Body of pancreas (tissue), 4 donors: ENCODE measurements around the gene SYNE3. TPM values are rescaled to one million over a fixed set of nuclear protein-coding genes. Genes with fewer than 3 reads are reported as not detected.

ENCODE experiments used
- ATAC-seq: fragments of 150-250 bp; one replicate; pipeline ENCODE4 v1.9.1; 2016
- DNase-seq, 4 donors: peaks; one replicate each; pipeline ENCODE4 v3.0.0-alpha.2; 2019
- H3K27ac ChIP-seq, 4 donors: fragments of 200-600 bp; sonication (generic); 1 replicate in 3 of 4; 2 replicates in 1 of 4; pipeline versions ENCODE4 v1.5.1 to v1.6.1; 2016 to 2019; ENCODE audit warnings: mild to moderate bottlenecking in 1 of 4, mixed read lengths in 1 of 4, moderate library complexity in 1 of 4
- H3K27me3 ChIP-seq, 2 donors: fragments of 200-600 bp; sonication (generic); one replicate each; pipeline ENCODE4 v1.6.0; 2016; ENCODE audit warnings: mild to moderate bottlenecking in 1 of 2
- H3K36me3 ChIP-seq, 2 donors: fragments of 200-600 bp; sonication (generic); replicated peaks in 1 of 2; 2 replicates each; pipeline ENCODE4 v1.5.1; 2016; ENCODE audit warnings: low read depth in 2 of 2; ENCODE audit not compliant: insufficient read depth in 1 of 2
- H3K4me1 ChIP-seq: fragments of 200-600 bp; sonication (generic); one replicate; pipeline ENCODE4 v1.6.0; 2016
- H3K4me3 ChIP-seq, 2 donors: fragments of 200-600 bp; sonication (generic); 1 replicate in 1 of 2; 2 replicates in 1 of 2; pipeline ENCODE4 v1.5.1; 2016 to 2019
- H3K9me3 ChIP-seq, 3 donors: fragments of 200-600 bp; sonication (generic); 1 replicate in 2 of 3; 2 replicates in 1 of 3; pipeline ENCODE4 v1.5.1; 2016
- CTCF ChIP-seq, 7 experiments: fragments of 450-650 bp in 4 of 7; fragments of 200-600 bp in 3 of 7; sonication (generic) in 3 of 7; IDR thresholded peaks; one replicate each; pipeline ENCODE4 v1.5.1; 2016 to 2019; ENCODE audit warnings: antibody characterized with exemption in 7 of 7
- POLR2A ChIP-seq, 3 donors: fragments of 450-650 bp; IDR thresholded peaks; one replicate each; pipeline ENCODE4 v1.6.1; 2016; ENCODE audit warnings: antibody characterized with exemption in 3 of 3, mild to moderate bottlenecking in 2 of 3
- WGBS, 2 donors: methylation state at CpG; one replicate each; pipeline ENCODE4 v1.1.5; 2017; 5-methylcytosine and 5-hydroxymethylcytosine counted together
- intact Hi-C: fragments of 100-400 bp; cut with DNase I; formaldehyde crosslinking; loops from one replicate; pipeline ENCODE4 v1.15.1; 2023
- total RNA-seq, 2 donors: library from RNA; depleted of rRNA; stranded (reverse); fragments of >200 nt; gene quantifications; one replicate each; pipeline ENCODE4 v1.1.0, GENCODE V29; 2016

The SYNE3 gene
- total RNA-seq, 2 donors from 2014 or later = 7.0 to 7.3 TPM

GRCh38 chr14:95500201-95500681 lies 16.2 kb downstream of the SYNE3 start:
- 20 to 48% methylated on average over 6 to 14 of the region's 14 CpGs for WGBS, 2 donors
- peak in 1 of 4 donors; percentile 39 for DNase-seq
- ATAC-seq = no peak

DNA sequence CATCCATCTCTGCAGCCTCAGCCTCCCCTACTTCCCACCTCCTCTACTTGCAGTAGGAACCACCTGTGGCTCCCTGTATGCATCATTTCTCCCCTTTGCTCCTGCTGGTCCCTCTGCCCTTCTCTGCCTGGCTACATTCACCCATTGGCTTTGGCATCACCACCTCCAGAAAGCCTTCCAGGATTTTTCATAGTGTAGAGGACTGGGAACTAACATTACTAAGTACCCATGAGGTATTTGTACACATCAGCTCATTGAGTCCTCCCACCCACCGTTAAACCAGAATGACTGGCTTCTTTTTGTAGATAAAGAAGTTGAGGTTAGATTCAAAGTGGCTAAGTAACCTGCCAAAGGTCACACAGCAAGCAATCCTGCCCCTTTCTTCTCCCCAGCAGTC lies 17.1 kb downstream of the SYNE3 start:
- Histone ChIP-seq H3K27ac (no peak overlapping the region), H3K4me1 (peaks cover 9% of the 10 kb centered on the region), H3K9me3 (no peaks in the 10 kb centered on the region), H3K36me3 (no peaks in the 10 kb centered on the region), H3K4me3 (no peak overlapping the region), H3K27me3 (no peaks in the 10 kb centered on the region)
- 3 to 6% methylated on average over 1 of the region's 1 CpG for WGBS, 2 donors
- TF ChIP-seq POLR2A (IDR thresholded peaks at IDR 0.05) = no peak
- TF ChIP-seq CTCF (IDR thresholded peaks at IDR 0.05) = no peak
- intact Hi-C loops = no loop called here
- ATAC-seq (no peak), DNase-seq (no peak)

More at GRCh38 chr14:95500201-95500681, 16.2 kb downstream of the SYNE3 start:
- Histone ChIP-seq H3K27ac (no peak overlapping the region), H3K4me1 (peaks cover 9% of the 10 kb centered on the region), H3K4me3 (no peak overlapping the region), H3K27me3 (no peaks in the 10 kb centered on the region), H3K9me3 (no peaks in the 10 kb centered on the region), H3K36me3 (no peaks in the 10 kb centered on the region)
- intact Hi-C loops = no loop called here
- TF ChIP-seq CTCF (IDR thresholded peaks at IDR 0.05) = no peak
- TF ChIP-seq POLR2A (IDR thresholded peaks at IDR 0.05) = no peak

- Histone ChIP-seq H3K27me3 (no peaks in the 10 kb centered on the region), H3K36me3 (no peaks in the 10 kb centered on the region), H3K9me3 (no peaks in the 10 kb centered on the region), H3K4me3 (no peak overlapping the region), H3K27ac (no peak overlapping the region), H3K4me1 (peaks cover 9% of the 10 kb centered on the region)
- intact Hi-C loops = no loop called here
- no peak for ATAC-seq
- DNase-seq = no peak
- WGBS, 2 donors = 67 to 68% methylated on average over 8 to 9 of the region's 9 CpGs
- TF ChIP-seq CTCF (IDR thresholded peaks at IDR 0.05) (no peak), POLR2A (IDR thresholded peaks at IDR 0.05) (no peak)
Observed at GRCh38 chr14:95498622-95499353, 17.7 kb downstream of the SYNE3 start.

DNA sequence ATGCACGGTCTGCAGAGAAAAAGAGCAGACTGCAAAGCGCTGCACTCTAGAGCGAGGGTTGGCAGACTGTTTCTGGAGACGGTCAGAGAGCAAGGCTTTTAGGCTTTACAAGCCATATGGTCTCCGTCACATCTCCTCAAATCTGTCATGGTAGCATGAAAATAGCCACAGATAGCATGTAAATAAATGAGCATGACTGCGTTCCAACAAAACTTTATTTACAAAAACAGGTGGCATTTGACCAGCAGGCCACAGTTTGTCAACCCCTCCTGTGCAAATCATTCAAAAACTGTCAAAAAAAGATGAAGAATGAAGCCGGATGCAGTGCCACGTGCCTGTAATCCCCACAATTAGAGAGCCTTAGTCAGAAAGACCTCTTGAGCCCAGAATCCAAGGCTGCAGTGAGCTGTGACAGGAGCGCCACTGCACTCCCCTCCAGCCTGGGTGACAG lies 18.9 kb downstream of the SYNE3 start:
- 67 to 74% methylated on average over 9 of the region's 9 CpGs for WGBS, 2 donors
- Histone ChIP-seq H3K4me3 (no peak overlapping the region), H3K36me3 (no peaks in the 10 kb centered on the region), H3K27me3 (no peaks in the 10 kb centered on the region), H3K27ac (no peak overlapping the region), H3K4me1 (peaks cover 9% of the 10 kb centered on the region), H3K9me3 (no peaks in the 10 kb centered on the region)
- ATAC-seq (no peak), DNase-seq (no peak)
- no peak for TF ChIP-seq CTCF (IDR thresholded peaks at IDR 0.05)
- TF ChIP-seq POLR2A (IDR thresholded peaks at IDR 0.05) = no peak
- intact Hi-C loops = no loop called here
